Neural crest cell (in vitro differentiated cells): ENCODE results near the gene CLASP1. TPM values are rescaled to one million over a fixed set of nuclear protein-coding genes. Genes with fewer than 3 reads are reported as not detected.

Experiments used
- DNase-seq: peaks from one replicate; pipeline ENCODE4 v3.0.0; 2021; ENCODE audit warnings: low read depth, mixed read lengths, low spot score
- H3K27ac Mint-ChIP-seq: one replicate; pipeline ENCODE4 v1.8.0; 2021; ENCODE audit warnings: mild to moderate bottlenecking, mixed read lengths; ENCODE audit not compliant: unreplicated experiment
- H3K27me3 Mint-ChIP-seq: 2 replicates; pipeline ENCODE4 v1.8.0; 2021; ENCODE audit warnings: low read depth, mild to moderate bottlenecking, mixed read lengths
- H3K36me3 Mint-ChIP-seq: 2 replicates; pipeline ENCODE4 v1.8.0; 2021; ENCODE audit warnings: low read depth, mild to moderate bottlenecking, mixed read lengths
- H3K4me1 Mint-ChIP-seq: 2 replicates; pipeline ENCODE4 v1.8.0; 2021; ENCODE audit warnings: mixed read lengths
- H3K4me3 Mint-ChIP-seq: one replicate; pipeline ENCODE4 v1.8.0; 2021; ENCODE audit warnings: mild to moderate bottlenecking, mixed read lengths
- H3K9me3 Mint-ChIP-seq: 2 replicates; pipeline ENCODE4 v1.8.0; 2021; ENCODE audit warnings: mixed read lengths
- total RNA-seq: library from RNA; stranded (reverse); gene quantifications from 2 replicates; pipeline ENCODE4 v1.2.1, GENCODE V29; 2021
- TF ChIP-seq, protein P1 (sequence below): fragments of 200-600 bp; sonication (generic); conservative IDR thresholded peaks from 2 replicates; pipeline ENCODE4 v1.5.0; 2021; ENCODE audit warnings: antibody characterized with exemption, mild to moderate bottlenecking

The CLASP1 gene
- total RNA-seq, 1 donor from 2014 or later: 95.8 TPM

DNA sequence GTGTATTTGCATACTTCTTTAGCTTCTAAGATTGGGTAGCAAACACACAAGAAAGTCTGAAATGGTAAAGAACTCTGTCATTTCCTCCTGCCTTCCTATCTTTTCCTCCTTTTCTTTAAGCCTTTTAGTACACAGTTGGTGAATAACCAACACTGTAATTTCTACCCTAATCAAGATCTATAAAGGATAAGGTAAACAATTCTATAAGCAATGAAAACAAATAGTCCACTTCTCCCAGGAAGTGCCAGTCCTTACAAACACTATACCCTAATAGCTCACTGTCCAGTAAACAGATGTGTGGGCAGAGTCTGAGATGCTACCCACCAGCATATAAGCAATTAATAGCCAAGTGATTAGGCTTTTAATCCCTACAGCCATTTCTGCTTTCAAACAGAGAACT, 283.2 kb downstream of the CLASP1 start:
- Mint-ChIP-seq H3K4me1 (no peaks in the 10 kb centered on the region), H3K9me3 (no peaks in the 10 kb centered on the region), H3K36me3 (peaks cover 14% of the 10 kb centered on the region), H3K4me3 (no peak overlapping the region), H3K27ac (no peak overlapping the region), H3K27me3 (no peaks in the 10 kb centered on the region)
- no peak for DNase-seq
- TF ChIP-seq, protein P1, sequence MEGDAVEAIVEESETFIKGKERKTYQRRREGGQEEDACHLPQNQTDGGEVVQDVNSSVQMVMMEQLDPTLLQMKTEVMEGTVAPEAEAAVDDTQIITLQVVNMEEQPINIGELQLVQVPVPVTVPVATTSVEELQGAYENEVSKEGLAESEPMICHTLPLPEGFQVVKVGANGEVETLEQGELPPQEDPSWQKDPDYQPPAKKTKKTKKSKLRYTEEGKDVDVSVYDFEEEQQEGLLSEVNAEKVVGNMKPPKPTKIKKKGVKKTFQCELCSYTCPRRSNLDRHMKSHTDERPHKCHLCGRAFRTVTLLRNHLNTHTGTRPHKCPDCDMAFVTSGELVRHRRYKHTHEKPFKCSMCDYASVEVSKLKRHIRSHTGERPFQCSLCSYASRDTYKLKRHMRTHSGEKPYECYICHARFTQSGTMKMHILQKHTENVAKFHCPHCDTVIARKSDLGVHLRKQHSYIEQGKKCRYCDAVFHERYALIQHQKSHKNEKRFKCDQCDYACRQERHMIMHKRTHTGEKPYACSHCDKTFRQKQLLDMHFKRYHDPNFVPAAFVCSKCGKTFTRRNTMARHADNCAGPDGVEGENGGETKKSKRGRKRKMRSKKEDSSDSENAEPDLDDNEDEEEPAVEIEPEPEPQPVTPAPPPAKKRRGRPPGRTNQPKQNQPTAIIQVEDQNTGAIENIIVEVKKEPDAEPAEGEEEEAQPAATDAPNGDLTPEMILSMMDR: no peak

DNA sequence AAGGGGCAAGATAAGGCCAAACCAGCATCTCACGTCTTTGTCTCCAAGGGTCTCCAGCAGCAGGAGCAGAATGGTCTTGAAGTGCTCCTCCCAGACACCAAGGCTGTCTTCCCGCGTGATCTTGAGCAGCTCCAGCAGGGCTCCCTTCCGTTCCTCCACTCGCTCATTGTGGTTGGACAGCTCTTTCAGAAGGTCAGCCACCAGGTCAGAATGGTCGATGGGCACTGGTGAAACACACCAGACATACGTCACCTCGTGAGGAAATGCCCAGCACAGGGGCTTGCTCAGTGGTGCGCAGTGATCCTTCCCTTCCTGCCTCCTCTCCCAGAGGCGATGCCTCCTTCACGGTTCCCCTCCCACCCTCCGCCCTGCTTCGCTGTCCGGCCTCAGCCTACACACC, 284.2 kb downstream of the CLASP1 start:
- no peaks in the 10 kb centered on the region for H3K9me3 Mint-ChIP-seq
- no peak overlapping the region for H3K27ac Mint-ChIP-seq
- H3K27me3 Mint-ChIP-seq: no peaks in the 10 kb centered on the region
- H3K4me3 Mint-ChIP-seq: no peak overlapping the region
- H3K36me3 Mint-ChIP-seq: peaks cover 11% of the 10 kb centered on the region
- no peaks in the 10 kb centered on the region for H3K4me1 Mint-ChIP-seq
- DNase-seq: no peak
- TF ChIP-seq, protein P1: no peak

DNA sequence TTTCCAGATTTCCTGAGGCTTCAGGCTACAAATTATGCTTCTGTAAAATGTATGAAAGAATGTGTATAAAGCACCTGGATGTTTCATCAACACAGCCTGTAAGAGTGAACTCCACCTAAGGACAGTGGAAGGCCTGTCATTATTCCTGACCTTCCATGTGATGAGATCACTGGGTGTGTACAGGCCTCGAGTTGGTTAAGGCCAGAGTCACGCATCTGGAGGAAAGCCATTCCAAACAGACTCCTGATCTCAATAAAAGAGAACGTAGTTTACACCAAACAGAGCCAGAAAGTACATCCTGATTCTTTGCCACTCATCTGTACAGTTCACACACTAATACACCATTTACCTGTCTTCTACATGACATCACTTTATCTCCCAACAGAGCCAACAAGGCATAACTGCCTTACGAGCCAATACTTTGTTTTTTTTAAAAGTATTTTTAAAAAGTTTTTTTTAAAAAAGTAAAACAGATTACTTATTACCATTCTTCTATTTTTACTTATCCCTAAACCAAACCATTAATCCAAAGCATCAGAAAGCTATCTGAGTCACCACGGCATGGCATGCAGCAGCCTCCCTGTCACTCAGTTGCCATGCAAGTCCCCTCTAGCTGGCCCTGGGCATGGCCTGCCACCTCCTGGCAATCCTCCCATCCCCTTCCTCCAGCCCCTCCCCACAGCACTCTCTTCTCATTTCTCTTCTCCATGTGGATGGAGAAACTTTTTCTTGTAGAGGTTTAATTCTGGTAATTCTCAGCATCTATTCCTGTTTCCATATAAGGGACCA, 285.4 kb downstream of the CLASP1 start:
- Mint-ChIP-seq H3K27ac (peak overlapping the region; percentile 39), H3K36me3 (peaks cover 9% of the 10 kb centered on the region), H3K27me3 (no peaks in the 10 kb centered on the region), H3K4me1 (no peaks in the 10 kb centered on the region), H3K4me3 (no peak overlapping the region), H3K9me3 (no peaks in the 10 kb centered on the region)
- DNase-seq: no peak
- TF ChIP-seq, protein P1: no peak

DNA sequence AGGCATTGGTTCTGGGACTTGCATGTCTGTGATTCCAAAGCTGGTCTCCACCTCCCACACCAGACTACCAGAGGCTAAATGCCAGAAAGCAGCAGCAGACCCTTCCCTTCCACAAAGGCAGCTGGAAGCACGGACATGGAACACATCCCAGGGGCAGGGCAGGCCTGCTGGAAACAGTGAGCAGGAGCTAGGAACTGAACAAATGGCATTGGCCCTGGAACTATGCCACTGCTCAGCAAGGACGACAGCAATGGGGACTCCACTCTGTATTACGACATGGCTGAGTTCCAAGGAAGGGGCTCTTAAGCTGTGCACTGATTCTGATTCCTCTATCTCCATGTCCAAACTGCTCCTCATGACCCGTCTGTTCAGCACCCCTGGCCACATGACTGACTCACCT, 286.5 kb downstream of the CLASP1 start:
- Mint-ChIP-seq H3K4me3 (no peak overlapping the region), H3K27ac (no peak overlapping the region), H3K36me3 (peaks cover 7% of the 10 kb centered on the region), H3K27me3 (no peaks in the 10 kb centered on the region), H3K9me3 (no peaks in the 10 kb centered on the region), H3K4me1 (no peaks in the 10 kb centered on the region)
- TF ChIP-seq, protein P1: no peak
- no peak for DNase-seq

DNA sequence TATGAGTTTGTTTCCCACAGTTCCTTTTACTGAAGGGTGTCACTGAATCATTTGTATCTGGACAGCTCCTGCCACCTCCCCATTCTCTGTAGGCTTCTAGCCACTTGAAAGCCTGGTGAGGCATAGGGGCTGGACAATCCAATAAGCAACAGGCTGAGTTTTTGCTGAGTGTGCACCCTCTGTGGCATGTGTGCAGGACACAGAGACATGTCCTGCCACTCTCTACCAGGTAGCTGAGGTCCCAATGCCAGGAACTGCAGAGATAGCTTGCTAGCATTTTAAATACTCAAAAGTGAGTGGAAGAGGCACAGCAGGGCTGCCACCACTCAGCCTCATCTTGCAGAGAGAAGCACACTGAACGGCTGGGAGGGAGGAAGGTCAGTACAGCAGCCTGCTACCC, 287.0 kb downstream of the CLASP1 start:
- peaks cover 7% of the 10 kb centered on the region for H3K36me3 Mint-ChIP-seq

More for the DNA sequence above, 287.0 kb downstream of the CLASP1 start:
- Mint-ChIP-seq H3K27me3 (no peaks in the 10 kb centered on the region), H3K4me3 (no peak overlapping the region), H3K4me1 (no peaks in the 10 kb centered on the region), H3K27ac (no peak overlapping the region), H3K9me3 (no peaks in the 10 kb centered on the region)
- TF ChIP-seq, protein P1: no peak
- DNase-seq: no peak
